Colonic mucosa (tissue), 4 donors: ENCODE results near the gene COPE. TPM values are rescaled to one million over a fixed set of nuclear protein-coding genes. Genes with fewer than 3 reads are reported as not detected.
"Not testable (repeated sequence)": the region's sequence is repeated elsewhere in the genome, so short reads cannot be mapped to it uniquely, and the experiment has no call there.

Experiments used
- DNase-seq: peaks from one replicate; pipeline ENCODE4 v3.0.0-alpha.2; 2020
- H3K27ac ChIP-seq: fragments of 200-600 bp; one replicate; pipeline ENCODE4 v1.8.0; 2021
- H3K27me3 ChIP-seq: fragments of 200-600 bp; one replicate; pipeline ENCODE4 v1.8.0; 2021
- H3K36me3 ChIP-seq: fragments of 200-600 bp; one replicate; pipeline ENCODE4 v1.8.0; 2021
- H3K4me1 ChIP-seq: fragments of 200-600 bp; one replicate; pipeline ENCODE4 v1.8.0; 2021; ENCODE audit warnings: mild to moderate bottlenecking
- H3K4me3 ChIP-seq: fragments of 200-600 bp; one replicate; pipeline ENCODE4 v1.8.0; 2021
- H3K9ac ChIP-seq, 2 donors: one replicate each; pipeline ENCODE4 v1.7.0; 2013; ENCODE audit warnings: control low read depth in 2 of 2, low read depth in 2 of 2, low read length in 2 of 2
- H3K9me3 ChIP-seq: fragments of 200-600 bp; one replicate; pipeline ENCODE4 v1.8.0; 2021
- intact Hi-C: fragments of 100-400 bp; cut with DNase I; formaldehyde crosslinking; loops from one replicate; pipeline ENCODE4 v1.14.1; 2022
- total RNA-seq, 2 donors: library from RNA; stranded (reverse); fragmentation: NEBNext Ultra II Directional in 1 of 2; extraction: Animal tissue kit (Norgen Biotek cat#: 25700) in 1 of 2; gene quantifications; one replicate each; pipeline ENCODE4 v1.2.1, GENCODE V29; 2021
- TF ChIP-seq, protein P1 (sequence below): fragments of 200-600 bp; IDR thresholded peaks from one replicate; pipeline ENCODE4 v1.8.0; 2022; ENCODE audit warnings: antibody characterized with exemption, mild to moderate bottlenecking
- donor health status: healthy.
- donor health status: DM: no; HTN: no; CAD: no.
- donor health status: DM: no; HTN: no; CAD: no.

The COPE gene
- total RNA-seq, 2 donors from 2014 or later, result 218 to 295 TPM

DNA sequence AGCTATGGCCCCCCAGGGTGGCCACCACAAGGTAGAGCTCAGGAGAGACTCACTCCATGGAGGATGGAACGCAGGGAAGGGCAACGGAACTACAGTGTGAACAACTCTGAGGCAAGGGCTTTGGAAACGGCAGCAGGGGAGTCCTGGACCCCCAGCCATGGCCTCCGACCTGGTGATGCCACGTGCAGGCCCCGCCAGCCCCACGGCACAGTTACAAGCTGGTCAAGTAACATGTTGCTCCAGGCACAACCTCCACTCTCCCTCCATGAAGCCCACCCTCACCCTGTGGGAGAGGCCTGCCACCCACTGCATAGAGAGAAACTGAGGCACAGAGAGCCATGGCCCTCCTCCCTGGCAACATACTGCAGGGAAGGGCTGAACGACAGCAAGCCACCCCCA, 14.1 kb downstream of the COPE start:
- DNase-seq, result no peak
- H3K4me3 ChIP-seq, result no peak overlapping the region
- H3K36me3 ChIP-seq, result peaks cover 6% of the 10 kb centered on the region
- no peaks in the 10 kb centered on the region for H3K4me1 ChIP-seq
- no peaks in the 10 kb centered on the region for H3K27me3 ChIP-seq
- no peaks in the 10 kb centered on the region for H3K9me3 ChIP-seq
- H3K27ac ChIP-seq, result no peak overlapping the region
- TF ChIP-seq, protein P1, sequence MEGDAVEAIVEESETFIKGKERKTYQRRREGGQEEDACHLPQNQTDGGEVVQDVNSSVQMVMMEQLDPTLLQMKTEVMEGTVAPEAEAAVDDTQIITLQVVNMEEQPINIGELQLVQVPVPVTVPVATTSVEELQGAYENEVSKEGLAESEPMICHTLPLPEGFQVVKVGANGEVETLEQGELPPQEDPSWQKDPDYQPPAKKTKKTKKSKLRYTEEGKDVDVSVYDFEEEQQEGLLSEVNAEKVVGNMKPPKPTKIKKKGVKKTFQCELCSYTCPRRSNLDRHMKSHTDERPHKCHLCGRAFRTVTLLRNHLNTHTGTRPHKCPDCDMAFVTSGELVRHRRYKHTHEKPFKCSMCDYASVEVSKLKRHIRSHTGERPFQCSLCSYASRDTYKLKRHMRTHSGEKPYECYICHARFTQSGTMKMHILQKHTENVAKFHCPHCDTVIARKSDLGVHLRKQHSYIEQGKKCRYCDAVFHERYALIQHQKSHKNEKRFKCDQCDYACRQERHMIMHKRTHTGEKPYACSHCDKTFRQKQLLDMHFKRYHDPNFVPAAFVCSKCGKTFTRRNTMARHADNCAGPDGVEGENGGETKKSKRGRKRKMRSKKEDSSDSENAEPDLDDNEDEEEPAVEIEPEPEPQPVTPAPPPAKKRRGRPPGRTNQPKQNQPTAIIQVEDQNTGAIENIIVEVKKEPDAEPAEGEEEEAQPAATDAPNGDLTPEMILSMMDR, result no peak
- H3K9ac ChIP-seq, result no peak overlapping the region
- intact Hi-C loops, result no loop called here

DNA sequence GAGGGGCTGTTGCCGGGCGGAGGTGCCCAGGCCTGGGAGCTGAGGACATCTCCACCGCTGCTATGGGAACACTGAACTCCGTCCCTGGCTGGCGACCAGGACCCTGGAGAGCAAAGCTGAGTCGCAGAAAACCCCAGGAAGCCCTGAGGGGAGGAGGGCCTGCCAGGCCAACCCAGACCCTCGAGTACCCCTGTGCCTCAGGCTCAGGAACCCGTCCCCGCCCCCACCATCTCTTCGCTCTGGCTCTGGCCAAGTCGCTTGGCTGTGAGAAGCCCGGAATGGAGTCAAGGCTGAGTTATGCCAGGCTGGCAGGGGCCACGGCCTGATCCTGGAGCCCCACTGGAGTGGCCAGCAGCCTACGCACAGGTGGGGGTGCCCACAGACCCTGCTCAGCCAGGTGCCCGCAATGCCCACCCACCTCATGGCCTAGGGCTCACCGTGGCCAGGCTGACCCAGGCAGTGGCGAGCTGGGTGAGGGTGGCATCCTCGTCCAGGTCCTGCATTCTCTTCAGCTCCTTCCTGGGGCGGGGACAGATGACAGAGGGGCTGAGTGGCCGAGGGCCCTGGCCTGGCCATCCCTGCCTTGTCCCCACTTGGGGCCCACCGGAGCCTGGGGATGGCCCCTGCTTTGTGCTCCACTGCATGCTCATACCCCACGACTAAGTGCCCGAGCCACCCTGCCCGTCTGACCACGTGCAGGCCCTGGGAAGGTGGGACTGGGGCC, 14.7 kb downstream of the COPE start:
- H3K36me3 ChIP-seq, result peaks cover 6% of the 10 kb centered on the region

DNA sequence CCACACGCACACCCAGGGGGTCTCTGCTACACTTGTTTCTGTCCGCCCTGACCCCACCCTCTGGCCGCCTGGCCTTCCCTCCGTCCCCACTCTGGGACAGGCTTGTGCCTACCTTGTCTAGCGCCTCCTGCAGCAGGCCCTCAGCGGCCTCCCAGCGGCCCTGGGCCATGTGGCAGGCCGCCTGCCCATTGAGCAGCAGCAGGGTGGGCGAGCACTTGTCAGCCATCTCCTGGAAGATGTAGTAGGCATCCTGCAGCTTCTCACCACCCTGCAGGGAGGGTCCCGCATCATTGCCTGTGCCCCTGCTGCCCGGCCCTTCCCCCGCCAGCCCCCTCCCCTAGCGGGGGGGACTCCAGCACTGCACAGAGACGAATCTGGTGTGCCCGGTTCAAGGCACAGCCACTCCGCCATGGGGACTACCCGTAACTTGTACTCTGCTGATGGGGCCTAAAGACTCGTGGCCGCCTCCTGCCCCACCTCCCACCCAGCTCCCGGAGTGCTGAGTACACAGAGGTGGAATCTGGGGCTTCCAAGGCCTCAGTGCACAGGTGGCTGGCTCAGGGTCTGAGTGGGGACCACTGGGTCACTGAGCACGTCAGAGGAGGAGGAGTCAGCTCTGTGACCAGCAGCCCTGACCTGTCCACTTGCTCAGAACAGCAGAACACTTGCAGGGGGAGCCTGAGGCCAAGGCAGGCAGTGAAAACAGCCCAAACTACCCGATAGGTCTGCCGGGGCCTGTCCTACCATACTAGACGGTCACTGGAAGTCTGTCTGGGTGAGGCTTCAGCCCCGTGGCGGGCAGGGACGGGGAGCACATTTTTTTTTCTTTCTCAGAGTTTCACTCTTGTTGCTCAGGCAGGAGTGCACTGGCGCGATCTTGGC, 15.8 kb downstream of the COPE start:
- Histone ChIP-seq H3K4me3 (no peak overlapping the region), H3K4me1 (no peaks in the 10 kb centered on the region)
- TF ChIP-seq, protein P1, result no peak

More for the DNA sequence above, 14.7 kb downstream of the COPE start:
- Histone ChIP-seq H3K9ac (no peak overlapping the region), H3K9me3 (no peaks in the 10 kb centered on the region), H3K27ac (no peak overlapping the region), H3K27me3 (no peaks in the 10 kb centered on the region), H3K4me3 (no peak overlapping the region), H3K4me1 (no peaks in the 10 kb centered on the region)
- TF ChIP-seq, protein P1, result no peak
- DNase-seq, result no peak
- intact Hi-C loops, result no loop called here

DNA sequence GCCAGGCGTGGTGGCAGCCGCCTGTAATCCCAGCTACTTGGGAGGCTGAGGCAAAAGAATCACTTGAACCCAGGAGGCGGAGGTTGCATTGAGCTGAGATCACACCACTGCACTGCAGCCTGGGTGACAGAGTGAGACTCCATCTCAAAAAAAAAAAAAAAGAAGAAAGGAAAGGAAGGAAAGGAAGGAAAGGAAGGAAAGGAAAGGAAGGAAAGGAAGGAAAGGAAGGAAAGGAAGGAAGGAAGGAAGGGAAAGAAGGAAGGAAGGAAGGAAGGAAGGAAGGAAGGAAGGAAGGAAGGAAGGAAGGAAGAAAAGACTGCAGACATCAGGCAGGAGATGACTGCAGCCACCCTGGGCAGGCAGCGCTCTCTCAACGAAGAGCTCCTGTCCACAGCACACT, 16.7 kb downstream of the COPE start:
- DNase-seq, H3K27ac ChIP-seq, H3K4me1 ChIP-seq, H3K9ac ChIP-seq, H3K27me3 ChIP-seq, H3K36me3 ChIP-seq, H3K9me3 ChIP-seq, H3K4me3 ChIP-seq, intact Hi-C loops: not testable (repeated sequence)

More for the DNA sequence above, 15.8 kb downstream of the COPE start:
- peaks cover 6% of the 10 kb centered on the region for H3K36me3 ChIP-seq
- DNase-seq, result no peak
- H3K27me3 ChIP-seq, result no peaks in the 10 kb centered on the region
- no peak overlapping the region for H3K27ac ChIP-seq
- no peaks in the 10 kb centered on the region for H3K9me3 ChIP-seq
- intact Hi-C loops, result no loop called here
- H3K9ac ChIP-seq, result no peak overlapping the region

DNA sequence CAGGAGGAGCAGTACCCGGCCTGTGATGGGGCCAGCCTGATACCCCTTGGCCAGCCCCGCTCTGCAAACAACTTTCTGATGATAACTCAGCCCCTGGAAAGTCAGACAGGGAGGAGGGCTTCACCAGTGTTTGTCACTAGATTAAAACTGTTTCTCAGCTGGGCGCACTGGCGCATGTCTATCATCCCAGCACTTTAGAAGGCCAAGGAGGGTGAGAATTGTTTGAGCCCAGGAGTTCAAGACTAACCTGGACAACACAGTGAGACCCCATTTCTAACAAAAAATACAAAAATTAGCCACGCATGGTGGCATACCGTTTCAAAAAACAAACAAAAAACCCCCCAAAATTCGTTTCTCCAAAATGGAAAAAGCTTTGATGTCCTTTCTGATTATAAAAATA, 17.7 kb downstream of the COPE start:
- H3K9me3 ChIP-seq, result no peaks in the 10 kb centered on the region
- H3K4me3 ChIP-seq, result no peak overlapping the region
- H3K27ac ChIP-seq, result no peak overlapping the region
- H3K36me3 ChIP-seq, result peaks cover 2% of the 10 kb centered on the region
- TF ChIP-seq, protein P1, result no peak
- intact Hi-C loops, result no loop called here
- DNase-seq, result no peak
- peaks cover 4% of the 10 kb centered on the region for H3K27me3 ChIP-seq
- no peak overlapping the region for H3K9ac ChIP-seq
- no peaks in the 10 kb centered on the region for H3K4me1 ChIP-seq
